MM.1S (cell line): Measurements from ENCODE around the gene CHSY1.

ENCODE experiments used
- DNase-seq: peaks from one replicate; pipeline ENCODE4 v3.0.0-alpha.2; 2015
- H2AFZ ChIP-seq: fragments of 300-600 bp; sonication (generic); 2 replicates; pipeline ENCODE4 v1.6.0; 2016; ENCODE audit warnings: antibody characterized with exemption, low read length
- H3F3A ChIP-seq: fragments of 300-600 bp; sonication (generic); 2 replicates; pipeline ENCODE4 v1.6.1; 2016; ENCODE audit warnings: mild to moderate bottlenecking, antibody characterized with exemption, low read length, moderate library complexity, mixed read lengths; ENCODE audit not compliant: insufficient read depth
- H3K27ac ChIP-seq: fragments of 300-600 bp; sonication (generic); 2 replicates; pipeline ENCODE4 v1.5.1; 2016; ENCODE audit warnings: mild to moderate bottlenecking, low read length
- H3K27me3 ChIP-seq: fragments of 300-600 bp; sonication (generic); replicated peaks from 2 replicates; pipeline ENCODE4 v1.6.0; 2016; ENCODE audit warnings: low read length; ENCODE audit not compliant: insufficient read depth
- H3K36me3 ChIP-seq: fragments of 300-600 bp; sonication (generic); replicated peaks from 2 replicates; pipeline ENCODE4 v1.6.1; 2016; ENCODE audit warnings: mild to moderate bottlenecking, low read length, mixed read lengths; ENCODE audit not compliant: insufficient read depth
- H3K4me1 ChIP-seq: fragments of 300-600 bp; sonication (generic); 2 replicates; pipeline ENCODE4 v1.6.1; 2016; ENCODE audit warnings: low read length, mixed read lengths
- H3K4me2 ChIP-seq: fragments of 300-600 bp; sonication (generic); 2 replicates; pipeline ENCODE4 v1.6.0; 2016; ENCODE audit warnings: low read depth, low read length
- H3K4me3 ChIP-seq: fragments of 300-600 bp; sonication (generic); 2 replicates; pipeline ENCODE4 v1.5.1; 2016; ENCODE audit warnings: low read length, mixed read lengths
- H3K79me2 ChIP-seq: fragments of 300-600 bp; sonication (generic); 2 replicates; pipeline ENCODE4 v1.6.1; 2016; ENCODE audit warnings: mixed run types, low read length, mixed read lengths
- H3K9ac ChIP-seq: fragments of 300-600 bp; sonication (generic); 2 replicates; pipeline ENCODE4 v1.6.1; 2016; ENCODE audit warnings: low read length, mixed read lengths
- H3K9me2 ChIP-seq: fragments of 300-600 bp; sonication (generic); replicated peaks from 2 replicates; pipeline ENCODE4 v1.6.1; 2016; ENCODE audit warnings: mild to moderate bottlenecking, low read length, mixed read lengths; ENCODE audit not compliant: insufficient read depth
- H3K9me3 ChIP-seq: fragments of 300-600 bp; sonication (generic); replicated peaks from 2 replicates; pipeline ENCODE4 v1.6.1; 2016; ENCODE audit warnings: mild to moderate bottlenecking, low read length, mixed read lengths; ENCODE audit not compliant: insufficient read depth
- H4K20me1 ChIP-seq: fragments of 300-600 bp; sonication (generic); 2 replicates; pipeline ENCODE4 v1.6.1; 2016; ENCODE audit warnings: mild to moderate bottlenecking, low read length, moderate library complexity, mixed read lengths; ENCODE audit not compliant: insufficient read depth
- EZH2 ChIP-seq: fragments of 300-600 bp; sonication (generic); optimal IDR thresholded peaks from 2 replicates; pipeline ENCODE3; 2017; ENCODE audit warnings: low read depth, mild to moderate bottlenecking, antibody characterized with exemption, low read length, mixed read lengths
- EZH2phosphoT487 ChIP-seq: fragments of 300-600 bp; sonication (generic); IDR thresholded peaks from 2 replicates; pipeline ENCODE4 v1.6.1; 2018; ENCODE audit warnings: antibody characterized with exemption, low read length
- TF ChIP-seq, protein P1 (sequence below): fragments of 300-600 bp; sonication (generic); IDR thresholded peaks from 2 replicates; pipeline ENCODE4 v1.5.1; 2016; ENCODE audit warnings: antibody characterized with exemption, low read length, mixed read lengths

Gene CHSY1

DNA sequence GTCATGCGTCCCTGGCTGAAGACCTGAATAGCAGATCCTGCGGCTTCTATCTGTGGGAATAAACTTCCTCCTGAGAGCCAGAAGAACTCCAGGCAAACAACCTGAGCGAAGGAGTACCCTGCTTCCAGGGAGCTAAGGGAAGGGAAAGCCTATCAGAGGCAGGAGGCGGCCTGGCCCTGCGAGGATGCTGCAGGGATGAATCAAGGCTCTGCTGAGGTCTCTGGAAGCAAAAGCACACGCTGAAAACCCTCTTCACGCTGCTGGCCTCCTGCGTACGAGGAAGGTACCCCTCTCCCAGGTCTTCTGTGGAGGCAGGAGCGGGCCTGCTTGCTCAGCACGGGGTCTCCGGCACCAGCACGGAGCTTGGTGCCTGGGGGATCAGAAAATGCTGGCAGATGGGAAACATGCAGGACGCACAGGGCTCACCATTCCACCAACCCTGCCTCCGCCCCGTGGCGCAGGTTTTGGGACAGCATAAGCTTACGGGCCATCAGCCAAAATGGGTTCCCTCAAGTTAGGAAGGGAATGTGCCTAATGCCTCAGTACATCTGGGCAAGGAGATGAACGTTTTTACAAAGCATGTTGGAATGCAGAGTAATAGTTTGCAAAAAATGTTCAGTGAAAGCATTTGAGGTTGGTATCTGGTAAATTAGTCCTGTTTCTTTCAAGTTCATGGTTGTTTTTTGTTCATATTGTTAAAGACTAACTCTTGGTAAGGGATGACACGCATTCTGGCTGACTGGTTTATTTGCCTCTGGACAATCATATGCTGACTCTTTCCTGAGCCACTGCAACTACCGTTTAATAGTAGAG is 72.3 kb downstream of the CHSY1 start:
- TF ChIP-seq, protein P1, sequence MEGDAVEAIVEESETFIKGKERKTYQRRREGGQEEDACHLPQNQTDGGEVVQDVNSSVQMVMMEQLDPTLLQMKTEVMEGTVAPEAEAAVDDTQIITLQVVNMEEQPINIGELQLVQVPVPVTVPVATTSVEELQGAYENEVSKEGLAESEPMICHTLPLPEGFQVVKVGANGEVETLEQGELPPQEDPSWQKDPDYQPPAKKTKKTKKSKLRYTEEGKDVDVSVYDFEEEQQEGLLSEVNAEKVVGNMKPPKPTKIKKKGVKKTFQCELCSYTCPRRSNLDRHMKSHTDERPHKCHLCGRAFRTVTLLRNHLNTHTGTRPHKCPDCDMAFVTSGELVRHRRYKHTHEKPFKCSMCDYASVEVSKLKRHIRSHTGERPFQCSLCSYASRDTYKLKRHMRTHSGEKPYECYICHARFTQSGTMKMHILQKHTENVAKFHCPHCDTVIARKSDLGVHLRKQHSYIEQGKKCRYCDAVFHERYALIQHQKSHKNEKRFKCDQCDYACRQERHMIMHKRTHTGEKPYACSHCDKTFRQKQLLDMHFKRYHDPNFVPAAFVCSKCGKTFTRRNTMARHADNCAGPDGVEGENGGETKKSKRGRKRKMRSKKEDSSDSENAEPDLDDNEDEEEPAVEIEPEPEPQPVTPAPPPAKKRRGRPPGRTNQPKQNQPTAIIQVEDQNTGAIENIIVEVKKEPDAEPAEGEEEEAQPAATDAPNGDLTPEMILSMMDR = no peak
- no peak for TF ChIP-seq EZH2phosphoT487
- no peak for TF ChIP-seq EZH2
- H3K4me2 ChIP-seq = no peak overlapping the region
- H3K4me3 ChIP-seq = no peak overlapping the region
- H3K9me3 ChIP-seq = no peaks in the 10 kb centered on the region
- peaks cover 4% of the 10 kb centered on the region; the same call in 1 of the 2 replicates for H3K4me1 ChIP-seq
- H3K9ac ChIP-seq = no peak overlapping the region
- no peaks in the 10 kb centered on the region for H3K27me3 ChIP-seq
- no peak overlapping the region for H2AFZ ChIP-seq
- no peak for DNase-seq
- H3K9me2 ChIP-seq = no peaks in the 10 kb centered on the region
- no peaks in the 10 kb centered on the region for H3F3A ChIP-seq
- peaks cover 24% of the 10 kb centered on the region for H3K36me3 ChIP-seq
- H3K27ac ChIP-seq = no peak overlapping the region
- peaks cover 99% of the 10 kb centered on the region for H3K79me2 ChIP-seq
- H4K20me1 ChIP-seq = no peaks in the 10 kb centered on the region

- H3K36me3 ChIP-seq = peaks cover 24% of the 10 kb centered on the region
- no peaks in the 10 kb centered on the region for H3K27me3 ChIP-seq
- no peak overlapping the region for H3K4me3 ChIP-seq
- no peaks in the 10 kb centered on the region for H3K9me2 ChIP-seq
- no peak overlapping the region for H2AFZ ChIP-seq
- H4K20me1 ChIP-seq = no peaks in the 10 kb centered on the region
- H3K9me3 ChIP-seq = no peaks in the 10 kb centered on the region
- peaks cover 100% of the 10 kb centered on the region for H3K79me2 ChIP-seq
- no peak overlapping the region for H3K4me2 ChIP-seq
- H3F3A ChIP-seq = no peaks in the 10 kb centered on the region
- TF ChIP-seq EZH2phosphoT487 = no peak
- no peak for TF ChIP-seq EZH2
- TF ChIP-seq, protein P1 = no peak
- H3K4me1 ChIP-seq = peaks cover 4% of the 10 kb centered on the region; the same call in 1 of the 2 replicates
- DNase-seq = no peak
- no peak overlapping the region for H3K9ac ChIP-seq
- H3K27ac ChIP-seq = no peak overlapping the region
Measured at GRCh38 chr15:101178931-101179330, 72.9 kb downstream of the CHSY1 start.

- H3K27me3 ChIP-seq = no peaks in the 10 kb centered on the region
- peaks cover 98% of the 10 kb centered on the region for H3K79me2 ChIP-seq
- H3K4me2 ChIP-seq = no peak overlapping the region
- DNase-seq = no peak
- H2AFZ ChIP-seq = no peak overlapping the region
- no peak overlapping the region for H3K9ac ChIP-seq
- H3K9me3 ChIP-seq = no peaks in the 10 kb centered on the region
- no peak overlapping the region for H3K27ac ChIP-seq
- peaks cover 24% of the 10 kb centered on the region for H3K36me3 ChIP-seq
- no peaks in the 10 kb centered on the region for H3K9me2 ChIP-seq
- no peaks in the 10 kb centered on the region for H4K20me1 ChIP-seq
- no peak for TF ChIP-seq EZH2phosphoT487
- TF ChIP-seq, protein P1 = no peak
- no peak for TF ChIP-seq EZH2
- no peak overlapping the region for H3K4me3 ChIP-seq
- H3K4me1 ChIP-seq = peaks cover 1% of the 10 kb centered on the region; the same call in 1 of the 2 replicates
- H3F3A ChIP-seq = no peaks in the 10 kb centered on the region
Measured at GRCh38 chr15:101178479-101178878, 73.4 kb downstream of the CHSY1 start.
